ENCODE measurements around the gene MOCS1. TPM values are rescaled to one million over a fixed set of nuclear protein-coding genes. Genes with fewer than 3 reads are reported as not detected.

The MOCS1 gene
- total RNA-seq, 4 donors from 2014 or later, result 23.4 to 39.8 (median 33.1) TPM

DNA sequence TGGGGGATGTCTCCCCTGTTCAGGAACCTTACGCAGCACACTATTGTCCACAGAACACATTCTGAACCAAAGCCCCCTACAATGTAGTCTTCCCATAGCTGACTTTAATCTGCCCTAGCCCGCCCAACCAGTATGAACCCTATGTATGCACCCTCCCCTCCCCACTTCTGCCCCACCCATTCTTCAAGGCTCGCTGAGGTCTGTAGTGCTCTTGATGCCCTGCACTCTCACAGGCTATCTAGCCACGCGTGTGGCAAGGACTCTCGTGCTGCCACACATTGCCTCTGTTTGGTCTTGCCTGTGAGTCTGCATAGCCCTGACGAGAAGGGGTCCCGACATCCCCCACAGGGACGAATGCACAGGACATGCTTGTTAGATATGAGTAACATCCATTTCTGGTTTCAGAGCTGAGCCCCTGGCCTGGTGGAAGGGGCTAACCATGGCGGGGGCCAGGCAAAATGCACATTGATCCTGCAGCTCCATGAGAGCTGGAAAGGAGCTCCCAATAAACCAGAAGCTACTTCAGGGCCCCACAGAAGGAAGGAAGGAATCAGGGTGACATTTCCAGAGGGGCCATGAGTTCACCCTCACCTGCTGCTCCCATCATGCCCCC is 22.6 kb downstream of the MOCS1 start:
- WGBS, 2 donors, result 46 to 61% methylated on average over 10 of the region's 10 CpGs
- H3K27ac ChIP-seq, result no peak overlapping the region
- no peak overlapping the region for H3K4me3 ChIP-seq (replicated peaks in 1 of 3)
- peak; percentile 79 to 86 for DNase-seq
- H3K36me3 ChIP-seq, result peaks cover 7 to 29% of the 10 kb centered on the region in 2 donors
- no peaks in the 10 kb centered on the region for H3K9me3 ChIP-seq
- H3K27me3 ChIP-seq, result no peaks in the 10 kb centered on the region
- no peak for TF ChIP-seq POLR2A (IDR thresholded peaks at IDR 0.05)
- TF ChIP-seq, protein P1, sequence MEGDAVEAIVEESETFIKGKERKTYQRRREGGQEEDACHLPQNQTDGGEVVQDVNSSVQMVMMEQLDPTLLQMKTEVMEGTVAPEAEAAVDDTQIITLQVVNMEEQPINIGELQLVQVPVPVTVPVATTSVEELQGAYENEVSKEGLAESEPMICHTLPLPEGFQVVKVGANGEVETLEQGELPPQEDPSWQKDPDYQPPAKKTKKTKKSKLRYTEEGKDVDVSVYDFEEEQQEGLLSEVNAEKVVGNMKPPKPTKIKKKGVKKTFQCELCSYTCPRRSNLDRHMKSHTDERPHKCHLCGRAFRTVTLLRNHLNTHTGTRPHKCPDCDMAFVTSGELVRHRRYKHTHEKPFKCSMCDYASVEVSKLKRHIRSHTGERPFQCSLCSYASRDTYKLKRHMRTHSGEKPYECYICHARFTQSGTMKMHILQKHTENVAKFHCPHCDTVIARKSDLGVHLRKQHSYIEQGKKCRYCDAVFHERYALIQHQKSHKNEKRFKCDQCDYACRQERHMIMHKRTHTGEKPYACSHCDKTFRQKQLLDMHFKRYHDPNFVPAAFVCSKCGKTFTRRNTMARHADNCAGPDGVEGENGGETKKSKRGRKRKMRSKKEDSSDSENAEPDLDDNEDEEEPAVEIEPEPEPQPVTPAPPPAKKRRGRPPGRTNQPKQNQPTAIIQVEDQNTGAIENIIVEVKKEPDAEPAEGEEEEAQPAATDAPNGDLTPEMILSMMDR (IDR thresholded peaks at IDR 0.05), result no peak
- intact Hi-C loops (cut with DNase I), result no loop called here
- peaks cover 13 to 22% of the 10 kb centered on the region in 2 donors for H3K4me1 ChIP-seq

DNA sequence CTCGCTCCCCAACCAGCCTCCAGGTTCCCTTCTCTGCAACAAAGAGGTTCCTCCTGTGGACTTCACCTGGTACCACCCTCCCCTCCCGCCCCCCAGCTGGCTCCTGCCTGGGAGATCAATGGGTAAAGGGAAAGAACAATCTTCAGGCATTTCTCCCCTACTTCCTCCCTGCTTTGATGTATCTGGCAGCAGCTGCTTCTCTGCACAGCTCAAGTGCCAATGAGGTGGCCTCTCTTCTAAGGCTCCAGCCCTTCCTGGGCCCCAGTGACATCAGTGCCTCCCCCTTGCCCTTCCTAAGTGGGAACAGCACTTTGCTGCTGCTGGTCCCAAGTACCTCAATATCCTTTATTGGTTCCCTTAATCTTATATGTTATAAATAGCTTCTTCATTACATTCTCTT is 23.5 kb downstream of the MOCS1 start:
- Histone ChIP-seq H3K4me1 (peaks cover 13 to 22% of the 10 kb centered on the region in 2 donors), H3K4me3 (replicated peaks in 1 of 3) (no peak overlapping the region), H3K27ac (no peak overlapping the region), H3K27me3 (no peaks in the 10 kb centered on the region), H3K9me3 (no peaks in the 10 kb centered on the region), H3K36me3 (peaks cover 7 to 29% of the 10 kb centered on the region in 2 donors)
- intact Hi-C loops (cut with DNase I), result no loop called here
- DNase-seq, result peak in 1 of 2 donors; percentile 26
- TF ChIP-seq, protein P1 (IDR thresholded peaks at IDR 0.05), result no peak
- no peak for TF ChIP-seq POLR2A (IDR thresholded peaks at IDR 0.05)
- WGBS, 2 donors, result 80 to 88% methylated on average over 2 of the region's 2 CpGs

DNA sequence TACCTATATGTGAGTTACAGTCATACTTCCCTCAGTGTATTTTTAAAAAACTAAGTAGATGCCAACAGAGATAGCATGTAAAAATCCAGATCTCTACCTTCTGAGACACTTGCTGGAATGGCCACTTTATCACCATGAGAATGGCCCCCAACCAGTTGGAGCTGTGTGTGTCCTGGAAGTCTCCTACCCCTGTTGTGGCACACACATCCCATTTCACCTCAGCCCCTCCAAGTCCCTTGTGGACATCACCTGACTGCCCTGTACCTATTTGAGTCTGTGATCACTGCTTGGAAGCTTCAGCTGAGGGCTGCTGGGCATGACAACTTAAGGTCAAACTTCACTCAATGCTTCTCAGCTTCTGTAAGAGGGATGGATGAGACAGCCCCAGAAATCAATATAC is 24.1 kb downstream of the MOCS1 start:
- H3K4me3 ChIP-seq (replicated peaks in 1 of 3), result no peak overlapping the region
- H3K4me1 ChIP-seq, result peaks cover 13 to 22% of the 10 kb centered on the region in 2 donors
- H3K27ac ChIP-seq, result no peak overlapping the region
- no peaks in the 10 kb centered on the region for H3K27me3 ChIP-seq
- H3K9me3 ChIP-seq, result no peaks in the 10 kb centered on the region
- peaks cover 7 to 24% of the 10 kb centered on the region in 2 donors for H3K36me3 ChIP-seq
- intact Hi-C loops (cut with DNase I), result no loop called here
- no peak for TF ChIP-seq POLR2A (IDR thresholded peaks at IDR 0.05)
- TF ChIP-seq, protein P1 (IDR thresholded peaks at IDR 0.05), result no peak
- no peak for DNase-seq

DNA sequence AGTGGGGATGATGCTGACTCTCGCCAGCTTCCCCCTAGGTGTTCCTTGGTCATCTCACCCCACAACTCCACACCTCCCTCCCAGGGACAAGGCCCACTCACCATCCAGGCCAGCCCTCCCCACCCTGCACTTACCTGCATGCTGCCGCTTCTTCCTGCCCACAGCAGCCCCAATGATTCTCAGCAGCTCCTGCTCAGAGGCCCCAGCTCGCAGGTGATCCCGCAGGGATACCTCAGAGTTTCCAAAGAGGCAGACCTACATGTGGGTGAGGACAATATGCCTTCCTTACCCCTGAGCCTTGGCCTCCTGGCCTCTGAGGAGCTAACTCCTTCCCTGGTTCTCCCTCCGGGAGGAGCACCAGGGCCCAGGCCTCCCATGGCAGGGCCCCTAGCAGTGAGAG is 24.6 kb downstream of the MOCS1 start:
- no peak for DNase-seq
- 99 to 100% methylated on average over 5 of the region's 5 CpGs for WGBS, 2 donors
- Histone ChIP-seq H3K27ac (no peak overlapping the region), H3K4me1 (peaks cover 13 to 22% of the 10 kb centered on the region in 2 donors), H3K9me3 (no peaks in the 10 kb centered on the region), H3K27me3 (no peaks in the 10 kb centered on the region), H3K4me3 (replicated peaks in 1 of 3) (no peak overlapping the region), H3K36me3 (peaks cover 7 to 21% of the 10 kb centered on the region in 2 donors)
- intact Hi-C loops (cut with DNase I), result no loop called here
- TF ChIP-seq, protein P1 (IDR thresholded peaks at IDR 0.05), result no peak
- no peak for TF ChIP-seq POLR2A (IDR thresholded peaks at IDR 0.05)

DNA sequence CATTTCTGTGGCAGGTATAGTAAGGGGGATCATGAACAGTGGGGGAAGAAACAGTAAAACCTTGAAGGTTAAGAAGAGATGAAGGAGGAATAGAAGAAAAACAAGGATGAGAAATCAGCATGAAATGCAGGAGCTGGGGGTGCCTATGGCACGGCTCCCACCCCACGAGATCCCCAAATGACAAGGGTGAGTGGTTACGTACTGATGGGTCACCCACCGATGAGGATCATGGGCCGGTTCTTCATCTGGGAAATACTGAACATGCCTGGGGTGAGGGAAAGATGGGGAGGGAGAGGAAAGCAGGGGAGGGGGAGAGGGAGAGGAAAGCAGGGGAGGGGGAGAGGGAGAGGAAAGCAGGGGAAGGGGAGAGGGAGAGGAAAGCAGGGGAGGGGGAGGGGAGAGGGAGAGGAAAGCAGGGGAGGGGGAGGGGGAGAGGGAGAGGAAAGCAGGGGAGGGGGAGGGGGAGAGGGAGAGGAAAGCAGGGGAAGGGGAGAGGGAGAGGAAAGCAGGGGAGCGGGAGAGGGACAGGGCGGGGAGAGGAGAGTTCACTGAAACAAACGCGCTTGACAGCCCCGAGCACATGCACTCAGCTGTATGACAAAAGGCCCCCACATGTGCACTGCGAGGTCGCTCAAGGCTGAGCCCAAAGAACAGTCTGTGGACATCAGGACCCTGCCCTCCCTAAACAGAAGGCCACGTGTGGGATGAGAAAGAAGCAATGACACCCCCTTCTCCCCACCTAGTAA is 25.3 kb downstream of the MOCS1 start:
- no peak overlapping the region for H3K4me3 ChIP-seq (replicated peaks in 1 of 3)
- no peaks in the 10 kb centered on the region for H3K27me3 ChIP-seq
- H3K27ac ChIP-seq, result no peak overlapping the region
- peaks cover 7 to 19% of the 10 kb centered on the region in 2 donors for H3K36me3 ChIP-seq
- intact Hi-C loops (cut with DNase I), result no loop called here
- TF ChIP-seq, protein P1 (IDR thresholded peaks at IDR 0.05), result no peak
- TF ChIP-seq POLR2A (IDR thresholded peaks at IDR 0.05), result no peak
- WGBS, 2 donors, result 88 to 92% methylated on average over 13 of the region's 13 CpGs
- H3K9me3 ChIP-seq, result no peaks in the 10 kb centered on the region
- peaks cover 13 to 22% of the 10 kb centered on the region in 2 donors for H3K4me1 ChIP-seq
- no peak for DNase-seq

Data from thyroid gland (tissue), 4 donors.